Activated CD8-positive, alpha-beta memory T cell treated with anti-CD3 and anti-CD28 coated beads, Interleukin-2, amount 50 U/mL, for 4 hours (primary cell): ENCODE results near the gene FRK.
A peak's percentile ranks its signal among the peaks of the same experiment; 100 is the strongest.

Experiments
- DNase-seq: peaks from one replicate; pipeline ENCODE4 v3.0.0-alpha.2; 2020

The FRK gene

DNA sequence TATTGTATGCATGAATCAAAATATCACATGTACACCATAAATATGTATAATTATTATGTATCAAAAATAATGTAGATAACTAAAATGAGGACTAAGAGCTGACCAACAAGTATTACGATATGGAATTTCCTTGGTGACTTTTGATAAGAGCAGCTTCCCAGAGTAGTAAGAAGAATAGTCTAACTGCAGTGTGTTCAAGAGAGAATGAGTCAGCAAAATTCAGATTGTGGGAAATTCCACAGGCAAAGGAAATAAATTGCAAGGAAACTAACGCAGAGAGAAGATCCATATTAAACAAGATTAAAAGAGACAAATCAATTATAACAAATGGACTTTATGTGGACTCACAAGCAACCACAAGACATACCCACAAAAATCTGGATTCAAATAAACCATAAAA is 26.4 kb downstream of the FRK start:
- no peak for DNase-seq

DNA sequence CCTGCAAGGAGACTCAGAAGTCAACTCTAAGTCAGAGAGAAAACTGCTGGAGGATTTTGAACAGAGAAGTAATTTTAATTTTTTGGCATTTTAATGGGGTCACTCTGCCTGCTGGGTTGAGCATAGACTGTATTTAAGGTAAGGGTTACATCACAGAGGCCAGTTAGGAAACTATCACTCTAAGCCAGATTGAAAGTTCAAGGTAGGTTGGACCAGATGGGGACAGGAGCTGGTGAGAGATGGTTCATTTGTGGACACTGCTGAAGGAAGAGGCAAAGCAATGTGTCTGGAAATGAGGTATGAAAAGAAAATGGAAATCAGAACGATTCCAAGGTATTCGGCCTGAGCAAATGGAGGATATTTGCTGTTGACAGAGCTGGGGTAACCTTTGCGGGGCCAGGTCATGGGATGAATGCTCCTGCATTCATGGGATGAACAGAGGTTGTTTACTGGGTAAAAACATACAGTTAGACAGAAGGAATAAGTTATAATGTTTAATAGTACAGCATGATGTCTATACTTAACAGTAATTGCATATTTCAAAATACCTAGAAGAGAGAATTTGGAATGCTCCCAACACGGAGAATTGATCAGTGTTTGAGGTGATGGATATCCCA is 26.9 kb downstream of the FRK start:
- no peak for DNase-seq

DNA sequence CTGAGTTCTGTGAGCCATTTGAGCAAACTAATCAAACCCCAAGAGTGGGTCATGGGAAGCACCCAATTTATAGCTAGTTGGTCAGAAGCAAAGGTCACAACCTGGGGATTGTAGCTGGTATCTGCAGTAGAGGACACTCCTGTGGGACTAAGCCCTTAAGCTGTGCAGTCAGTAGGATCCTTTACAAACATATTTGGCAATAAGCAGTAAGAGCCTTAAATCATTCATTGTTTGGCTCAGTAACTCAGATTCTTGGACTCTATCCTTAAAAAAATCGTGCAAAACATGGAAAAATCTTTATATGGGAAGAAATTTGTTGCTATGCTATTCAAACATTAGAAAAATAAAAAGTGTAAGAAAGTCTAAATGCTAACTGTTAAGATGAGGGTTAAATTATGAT is 29.9 kb downstream of the FRK start:
- DNase-seq: no peak

DNA sequence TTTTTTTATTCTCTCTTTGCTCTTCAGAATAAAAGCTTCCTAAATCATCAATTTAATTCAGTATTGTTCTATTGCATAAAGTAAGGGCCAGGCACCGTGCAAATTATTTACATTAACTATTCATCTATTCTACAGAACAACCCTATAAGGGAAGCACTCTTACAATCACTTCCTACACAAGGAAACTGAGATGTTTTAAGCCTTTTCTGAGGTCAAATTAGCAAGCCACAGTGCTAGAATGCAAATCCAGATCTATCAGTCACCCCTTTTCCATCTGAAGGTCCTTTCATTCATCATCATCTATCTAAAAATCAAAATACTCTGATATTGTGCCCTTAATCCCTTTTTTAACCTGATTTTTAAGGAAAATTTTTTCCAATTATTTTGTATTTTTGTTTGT is 31.2 kb downstream of the FRK start:
- no peak for DNase-seq

DNA sequence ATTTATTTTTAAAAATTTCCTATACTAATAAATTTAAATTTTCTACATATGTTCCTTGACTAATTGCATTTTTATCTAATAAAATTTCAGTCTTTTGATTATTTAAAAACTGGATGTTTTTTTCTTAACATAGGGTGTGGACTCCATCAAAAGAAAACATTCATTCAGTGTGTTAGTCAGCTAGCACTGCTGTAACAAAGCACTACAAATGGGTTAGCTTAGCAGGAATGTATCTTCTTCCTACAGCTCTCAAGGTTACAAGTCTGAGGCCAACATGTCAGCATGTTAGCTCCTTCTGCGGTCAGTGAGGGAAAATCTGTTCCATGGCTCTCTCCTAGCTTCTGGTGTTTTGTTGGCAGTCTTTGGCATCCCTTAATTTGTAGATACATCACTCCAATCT is 32.5 kb downstream of the FRK start:
- no peak for DNase-seq

DNA sequence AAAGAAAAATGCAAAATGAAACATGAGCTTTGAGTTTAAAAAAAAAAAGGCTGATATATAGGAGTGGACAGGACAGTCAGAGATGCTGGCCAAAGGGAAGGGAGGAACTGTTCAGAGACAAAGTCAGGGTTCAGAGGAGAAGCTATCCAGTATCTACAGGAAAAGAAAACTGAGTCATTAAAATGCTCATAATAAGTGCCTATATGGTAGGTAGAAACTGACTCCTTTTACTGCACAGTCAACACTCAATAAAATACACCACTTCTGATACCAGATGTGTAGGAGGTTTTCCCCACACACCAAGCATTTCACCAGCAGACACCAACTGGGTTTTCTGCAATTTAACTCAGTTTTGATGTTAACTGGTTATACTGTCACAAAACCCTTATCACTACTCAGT is 32.9 kb downstream of the FRK start:
- DNase-seq: no peak

DNA sequence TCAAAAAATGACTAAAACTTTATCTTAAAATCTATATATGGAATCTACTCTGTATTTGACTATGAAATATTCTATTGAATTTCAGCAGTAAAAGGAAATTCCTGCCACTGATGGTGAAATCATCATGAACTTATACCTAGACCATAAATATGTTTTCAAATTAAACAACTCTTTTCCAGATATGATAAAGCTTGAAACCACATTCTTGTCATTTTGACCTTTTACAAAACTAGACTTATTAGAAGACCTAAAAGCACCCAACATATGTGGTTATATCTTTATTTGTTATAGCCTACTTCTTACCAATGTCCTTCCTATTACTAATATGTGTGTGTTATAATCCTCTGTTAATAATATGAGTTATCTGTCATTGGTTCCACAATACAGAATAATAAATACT is 35.3 kb downstream of the FRK start:
- no peak for DNase-seq

DNA sequence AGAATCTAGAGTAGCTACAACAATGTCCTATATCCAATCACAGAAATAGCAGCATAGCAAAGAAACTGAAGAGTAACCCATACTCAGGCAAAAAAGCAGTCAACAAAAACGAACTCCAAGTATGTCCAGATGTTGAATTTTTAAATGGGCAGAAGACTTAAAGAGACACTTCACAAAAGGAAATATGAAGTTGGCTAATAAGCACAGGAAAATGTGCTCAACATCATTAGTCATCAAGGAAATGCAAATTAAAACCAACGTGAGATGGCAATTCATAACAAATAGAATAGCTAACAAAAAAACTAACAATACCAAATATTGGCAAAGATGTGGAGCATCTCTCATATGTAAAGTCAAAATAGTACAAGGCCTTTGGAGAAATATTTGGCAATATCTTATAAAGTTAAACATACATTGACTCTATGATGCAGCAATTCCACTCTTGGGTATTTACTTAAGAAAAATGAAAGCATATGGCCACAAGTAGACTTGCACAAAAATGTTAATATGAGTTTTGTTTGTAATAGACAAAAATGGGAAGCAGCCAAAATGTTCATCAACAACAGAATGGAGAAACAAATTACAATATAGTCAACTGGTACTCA is 37.7 kb downstream of the FRK start:
- DNase-seq: no peak

DNA sequence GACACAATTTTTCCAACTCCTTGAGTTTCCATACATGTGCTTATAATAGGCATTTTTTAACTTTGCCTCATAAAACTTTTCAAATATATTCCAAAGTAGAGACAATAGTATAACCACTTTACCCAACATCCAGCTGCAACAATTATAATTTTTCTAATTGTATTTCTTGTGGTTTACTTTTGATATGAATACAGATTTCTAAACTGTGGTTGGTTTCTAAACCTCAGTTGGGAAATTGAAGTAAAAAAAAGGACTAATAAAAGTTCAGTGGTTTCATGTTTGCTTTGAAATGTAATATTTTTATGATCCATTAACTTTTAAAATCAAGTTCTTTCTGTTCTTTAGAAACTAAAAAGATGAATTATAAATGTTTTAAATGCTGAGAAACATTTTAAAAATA is 40.0 kb downstream of the FRK start:
- no peak for DNase-seq

DNA sequence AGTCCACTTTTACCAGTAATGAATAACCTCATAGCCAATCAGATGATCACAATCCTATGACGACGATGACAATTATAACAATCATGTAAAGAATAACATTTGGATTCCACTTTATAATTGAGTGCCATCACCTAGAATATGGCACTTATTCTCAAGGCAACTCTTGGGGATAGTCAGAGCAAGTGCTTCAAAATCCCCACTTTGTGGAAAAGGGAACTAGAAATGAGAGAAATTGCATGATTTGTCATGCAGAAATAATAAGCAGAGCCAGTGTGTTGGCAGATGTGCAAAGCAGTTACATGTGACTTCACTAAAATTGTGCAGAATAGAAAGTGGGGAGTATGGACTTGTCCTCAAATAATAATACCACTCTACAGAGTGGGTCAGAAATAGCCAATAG is 41.3 kb downstream of the FRK start:
- DNase-seq: no peak

DNA sequence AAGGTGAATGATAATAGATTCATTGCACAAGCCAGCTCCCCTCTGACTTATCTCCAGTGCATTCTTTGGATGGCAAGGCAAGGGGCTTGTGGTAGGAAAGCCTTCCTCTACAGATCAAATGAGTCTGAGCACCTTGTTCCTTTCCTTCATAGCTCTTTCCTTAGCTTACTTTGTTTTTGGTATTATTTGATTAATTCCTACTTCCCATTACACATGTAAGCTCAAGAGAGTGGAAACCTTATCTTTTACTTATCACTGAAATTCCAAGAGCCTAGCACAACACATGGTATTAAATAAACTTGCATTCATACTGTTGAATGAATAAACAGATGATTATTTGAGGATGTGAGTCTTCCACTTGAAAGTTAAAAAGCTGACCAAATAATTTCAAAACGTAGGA is 41.7 kb downstream of the FRK start:
- no peak for DNase-seq

DNA sequence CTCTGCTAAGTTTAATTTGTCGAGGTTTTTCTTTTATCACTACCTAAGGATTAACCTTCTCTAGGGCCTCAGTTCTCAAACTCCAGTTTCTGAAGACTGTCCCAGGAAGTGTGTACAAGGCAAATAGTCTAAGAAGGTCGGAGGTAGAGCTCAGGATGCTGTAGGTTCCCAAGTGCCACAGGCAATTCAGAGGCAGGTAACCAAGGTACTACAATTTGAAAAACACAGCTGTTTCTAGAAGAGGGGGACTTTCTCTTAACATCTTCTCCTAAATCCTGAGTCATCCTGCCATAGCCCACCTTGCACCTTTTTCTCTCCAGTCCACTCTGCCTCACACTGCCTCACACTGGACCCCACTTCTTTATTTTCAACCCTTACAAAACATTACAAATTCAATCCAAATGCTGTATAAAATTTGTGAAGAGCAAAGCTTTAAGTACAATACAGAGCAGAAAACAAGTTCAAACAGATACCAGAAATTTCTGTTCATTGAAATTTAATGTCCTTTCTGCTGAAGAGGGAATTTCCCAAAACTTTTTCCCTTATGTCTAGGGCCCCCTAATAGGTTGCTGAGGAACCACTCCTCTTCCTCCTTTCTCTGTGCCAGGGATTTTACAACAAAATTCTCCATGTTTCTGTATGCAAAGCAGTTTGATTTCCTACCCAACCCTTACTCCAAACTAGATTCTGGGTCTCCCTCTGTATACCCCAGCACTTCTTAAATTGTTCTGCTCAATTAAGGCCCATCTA is 43.0 kb downstream of the FRK start:
- no peak for DNase-seq

DNA sequence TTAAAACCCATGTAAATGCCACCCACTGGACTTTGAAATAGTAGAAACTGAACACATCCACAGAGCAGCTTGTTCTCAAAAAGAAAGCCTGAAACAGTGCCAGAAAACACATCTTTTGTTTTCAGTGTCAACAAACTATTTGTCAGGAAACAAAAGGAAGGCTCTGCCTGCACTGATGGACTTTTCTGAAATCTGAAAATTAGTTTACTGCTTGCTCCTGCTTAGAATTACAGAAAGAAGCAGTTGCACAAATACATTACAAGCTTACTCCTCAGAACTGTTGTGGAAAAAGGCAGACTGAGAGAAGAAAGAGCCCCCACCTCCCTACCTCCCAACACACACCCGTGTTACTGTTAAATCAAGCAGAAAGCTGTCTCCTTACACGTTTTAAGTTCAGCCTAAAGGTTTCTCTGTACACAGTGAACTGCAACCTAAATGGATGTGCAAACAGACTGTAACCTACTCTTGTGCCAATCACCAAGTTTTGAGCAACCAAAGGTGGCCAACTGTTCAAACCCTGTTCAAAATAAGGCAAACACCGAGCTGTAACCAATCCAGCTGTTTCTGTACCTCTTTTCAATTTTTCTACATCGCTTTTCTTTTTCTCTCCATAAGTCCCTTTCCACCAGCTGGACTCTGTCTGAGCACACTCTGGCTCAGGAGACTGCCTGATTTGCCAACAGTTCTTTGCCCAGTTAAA is 43.7 kb downstream of the FRK start:
- no peak for DNase-seq

DNA sequence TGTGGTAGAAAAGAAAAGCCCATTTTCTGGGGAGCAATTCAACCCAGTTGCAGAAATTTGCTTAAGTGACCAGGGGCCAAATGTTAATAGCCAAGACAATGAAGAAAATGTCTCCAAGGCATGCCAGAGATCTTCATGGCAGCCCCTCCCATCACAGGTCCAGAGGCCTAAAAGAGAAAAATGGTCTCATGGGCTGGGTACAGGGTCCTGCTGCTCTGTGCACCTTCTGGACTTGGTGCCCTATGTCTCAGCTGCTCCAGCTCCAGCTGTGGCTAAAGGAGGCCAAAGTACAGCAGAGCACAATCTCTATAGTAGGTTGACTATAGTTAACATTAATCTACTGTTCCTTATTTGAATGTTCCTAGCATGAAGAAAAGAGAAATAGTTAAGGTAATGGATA is 44.7 kb downstream of the FRK start:
- no peak for DNase-seq

DNA sequence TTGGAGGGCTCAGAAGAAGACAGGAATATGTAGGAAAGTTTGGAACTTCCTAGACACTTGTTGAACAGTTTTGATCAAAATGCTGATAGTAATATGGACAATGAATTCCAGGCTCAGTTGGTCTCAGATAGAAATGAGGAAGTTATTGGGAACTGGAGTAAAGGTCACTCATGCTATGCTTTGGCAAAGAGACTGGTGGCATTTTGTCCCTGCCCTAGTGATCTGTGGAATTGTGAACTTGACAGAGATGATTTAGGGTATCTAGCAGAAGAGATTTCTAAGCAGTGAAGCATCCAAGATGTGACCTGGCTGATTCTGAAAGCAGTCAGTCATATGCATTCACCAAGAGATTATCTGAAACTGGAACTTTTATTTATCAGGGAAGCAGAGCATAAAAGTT is 45.1 kb downstream of the FRK start:
- no peak for DNase-seq

DNA sequence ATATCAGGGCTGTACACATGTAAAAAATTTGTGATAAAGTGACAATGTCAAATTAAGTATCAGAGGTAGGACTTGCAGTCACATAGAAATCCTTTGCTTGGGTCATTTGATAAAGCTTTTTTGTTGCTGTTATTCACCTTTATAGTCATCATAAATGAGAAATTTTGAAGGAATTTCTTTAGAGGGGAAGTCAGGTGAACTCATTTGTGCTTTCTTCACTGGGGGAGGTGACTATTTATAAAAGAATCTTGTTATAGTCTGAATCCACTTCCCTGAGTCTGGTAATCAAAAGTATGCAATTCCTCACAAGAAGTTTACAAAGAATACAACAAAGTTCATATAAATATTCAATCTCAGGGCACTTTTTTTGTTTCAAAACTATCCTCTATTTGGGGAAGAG is 47.7 kb downstream of the FRK start:
- no peak for DNase-seq

DNA sequence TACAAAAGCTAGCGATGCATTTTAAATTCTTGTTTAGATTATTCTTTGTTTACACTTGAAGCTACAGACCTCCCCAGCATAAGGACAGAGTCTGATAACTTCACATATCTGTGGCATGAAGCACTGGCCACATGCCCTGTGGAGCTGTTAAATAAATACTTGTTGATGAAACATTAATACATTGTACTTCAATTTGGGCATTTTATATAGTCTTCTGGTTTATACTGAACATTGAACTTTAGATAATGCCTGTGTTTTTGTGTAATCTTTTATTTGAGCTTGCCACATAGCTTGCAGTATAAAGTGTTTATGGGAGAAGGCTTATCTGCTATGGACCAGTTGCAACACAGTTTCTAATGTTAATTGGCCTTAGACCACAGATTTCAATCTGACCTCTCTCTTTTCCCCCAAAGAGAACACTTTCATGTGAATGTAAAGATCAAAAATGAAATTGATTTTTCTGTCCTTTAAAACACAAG is 48.2 kb downstream of the FRK start:
- DNase-seq: no peak

DNA sequence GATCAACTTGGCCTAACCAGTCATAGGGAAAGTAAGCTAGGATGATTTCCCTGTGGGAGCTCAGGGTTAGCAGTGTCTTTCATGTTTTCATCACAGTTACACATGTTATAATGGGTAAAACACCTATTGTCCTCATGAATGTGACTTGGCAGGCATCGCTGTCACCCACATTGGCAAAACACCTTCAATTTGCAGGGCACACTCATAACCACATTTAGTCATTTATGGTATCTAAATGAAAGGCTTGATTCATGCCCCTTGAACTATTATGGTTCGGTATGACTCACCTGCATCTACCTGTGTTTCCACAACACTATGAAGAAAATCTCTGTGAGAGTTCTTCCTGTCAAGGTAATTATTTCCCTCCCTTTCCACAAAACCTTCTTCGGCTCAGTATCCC is 49.2 kb downstream of the FRK start:
- no peak for DNase-seq

DNA sequence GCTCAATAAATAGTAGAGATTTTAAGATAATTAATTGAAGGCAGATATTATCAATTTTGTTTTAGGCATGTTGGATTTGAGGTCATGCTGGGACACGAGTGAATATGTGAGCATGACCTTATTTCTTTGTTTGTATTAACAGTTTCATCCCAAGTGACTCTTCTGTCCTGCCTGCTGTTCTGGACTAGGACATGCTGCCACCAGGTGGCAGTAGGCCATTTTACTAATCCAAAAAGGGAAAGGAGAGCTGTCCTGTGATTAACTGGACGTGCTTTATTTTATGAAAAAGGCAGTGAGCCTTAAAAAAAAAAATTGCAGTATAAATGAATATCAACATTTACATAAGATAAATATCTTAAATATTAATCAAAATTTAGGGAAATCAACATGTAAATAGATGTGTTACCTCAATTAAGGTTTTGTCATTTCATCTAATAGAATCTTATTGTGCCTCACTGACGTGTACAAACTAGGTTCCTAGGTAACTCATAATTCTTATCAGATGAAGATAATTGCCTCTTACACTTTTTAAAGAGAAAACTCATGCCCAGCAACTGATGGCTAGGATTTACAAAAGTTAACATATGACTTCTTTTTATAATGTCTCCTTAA is 49.8 kb downstream of the FRK start:
- DNase-seq: peak; percentile 44

DNA sequence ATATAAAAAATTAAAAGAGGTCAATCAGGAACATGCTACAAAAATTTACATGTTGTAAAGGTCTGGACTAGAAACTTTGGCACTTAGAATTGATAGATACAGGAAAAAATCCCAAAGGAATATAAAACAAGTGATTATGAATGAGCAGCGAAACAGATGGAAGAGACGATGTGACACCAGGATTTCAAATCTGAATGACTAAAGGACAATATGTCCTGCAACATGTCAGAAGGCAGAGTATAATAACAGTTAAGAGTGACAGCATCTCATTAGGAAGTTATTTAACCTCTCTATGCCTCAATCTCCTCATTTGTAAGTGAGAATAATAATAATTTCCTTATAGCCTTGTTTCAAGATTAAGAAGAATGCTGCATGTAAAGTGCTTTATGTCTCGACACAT is 50.3 kb downstream of the FRK start:
- DNase-seq: no peak

DNA sequence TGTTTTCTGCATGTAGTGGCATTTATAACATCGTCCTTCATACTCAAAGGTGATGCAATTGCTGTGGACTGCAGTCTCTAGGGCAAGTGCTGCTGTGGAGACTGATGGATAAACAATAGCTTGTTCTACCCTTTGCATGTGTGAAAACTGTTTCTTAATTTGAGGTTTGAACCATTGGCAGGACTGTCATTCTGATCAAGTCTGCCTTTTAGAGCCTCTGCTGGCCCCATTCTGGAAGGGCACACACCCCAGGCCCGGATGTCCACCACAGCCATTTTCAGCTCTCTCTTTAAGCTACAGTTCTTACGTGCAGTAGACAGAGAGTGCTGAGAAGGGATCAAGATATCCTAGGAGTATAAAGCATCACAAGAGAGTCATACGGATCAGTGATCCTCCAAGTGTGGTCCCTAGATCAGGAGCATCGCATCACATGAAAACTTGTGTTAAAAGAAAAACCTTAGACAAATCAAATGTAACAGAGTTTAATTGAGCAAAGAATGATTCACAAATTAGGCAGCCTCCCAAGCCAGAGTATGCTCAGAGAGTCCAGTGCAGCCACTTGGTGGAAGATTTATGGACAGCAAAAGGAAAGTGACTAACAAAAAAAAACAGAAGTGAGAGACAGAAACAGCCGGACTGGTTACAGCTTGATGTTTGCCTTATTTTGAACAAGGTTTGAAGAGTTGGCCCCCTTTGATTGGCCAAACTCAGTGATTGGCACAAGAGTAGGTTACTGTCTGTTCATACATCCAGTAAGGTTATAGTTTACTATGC is 52.0 kb downstream of the FRK start:
- DNase-seq: no peak
